Measurements from ENCODE around the gene IL1R2.

The IL1R2 gene

GRCh38 chr2:101985793-101986164, 6.0 kb upstream of the IL1R2 start:
- H3K4me3 ChIP-seq (ENCODE audit: low read depth, low read length) = no peak overlapping the region
- no peak for TF ChIP-seq CTCF (IDR thresholded peaks at IDR 0.05; ENCODE audit: low read depth, low read length)
- in situ Hi-C loops (cut with HindIII; ENCODE audit: low sequenced_read_pairs) = no loop called here
- DNase-seq (ENCODE audit: low read depth, low spot score) = no peak

GRCh38 chr2:101986376-101986775, 5.4 kb upstream of the IL1R2 start:
- no peak overlapping the region for H3K4me3 ChIP-seq (ENCODE audit: low read depth, low read length)
- no peak for TF ChIP-seq CTCF (IDR thresholded peaks at IDR 0.05; ENCODE audit: low read depth, low read length)
- DNase-seq (ENCODE audit: low read depth, low spot score) = no peak
- in situ Hi-C loops (cut with HindIII; ENCODE audit: low sequenced_read_pairs) = no loop called here

GRCh38 chr2:101986804-101987740, 4.7 kb upstream of the IL1R2 start:
- in situ Hi-C loops (cut with HindIII; ENCODE audit: low sequenced_read_pairs) = no loop called here
- no peak overlapping the region for H3K4me3 ChIP-seq (ENCODE audit: low read depth, low read length)
- DNase-seq (ENCODE audit: low read depth, low spot score) = no peak
- no peak for TF ChIP-seq CTCF (IDR thresholded peaks at IDR 0.05; ENCODE audit: low read depth, low read length)

GRCh38 chr2:101987832-101988231, 3.9 kb upstream of the IL1R2 start:
- no peak for TF ChIP-seq CTCF (IDR thresholded peaks at IDR 0.05; ENCODE audit: low read depth, low read length)
- in situ Hi-C loops (cut with HindIII; ENCODE audit: low sequenced_read_pairs) = no loop called here
- no peak for DNase-seq (ENCODE audit: low read depth, low spot score)
- H3K4me3 ChIP-seq (ENCODE audit: low read depth, low read length) = no peak overlapping the region

GRCh38 chr2:101988541-101988940, 3.2 kb upstream of the IL1R2 start:
- in situ Hi-C loops (cut with HindIII; ENCODE audit: low sequenced_read_pairs) = no loop called here
- DNase-seq (ENCODE audit: low read depth, low spot score) = no peak
- no peak for TF ChIP-seq CTCF (IDR thresholded peaks at IDR 0.05; ENCODE audit: low read depth, low read length)
- no peak overlapping the region for H3K4me3 ChIP-seq (ENCODE audit: low read depth, low read length)

GRCh38 chr2:101989740-101990460, 1.9 kb upstream of the IL1R2 start:
- in situ Hi-C loops (cut with HindIII; ENCODE audit: low sequenced_read_pairs) = no loop called here
- DNase-seq (ENCODE audit: low read depth, low spot score) = no peak
- H3K4me3 ChIP-seq (ENCODE audit: low read depth, low read length) = no peak overlapping the region
- no peak for TF ChIP-seq CTCF (IDR thresholded peaks at IDR 0.05; ENCODE audit: low read depth, low read length)

Data from astrocyte of the spinal cord (primary cell).